ENCODE data around the gene SIGLEC12.
A peak's percentile ranks its signal among the peaks of the same experiment; 100 is the strongest.

Gene SIGLEC12

DNA sequence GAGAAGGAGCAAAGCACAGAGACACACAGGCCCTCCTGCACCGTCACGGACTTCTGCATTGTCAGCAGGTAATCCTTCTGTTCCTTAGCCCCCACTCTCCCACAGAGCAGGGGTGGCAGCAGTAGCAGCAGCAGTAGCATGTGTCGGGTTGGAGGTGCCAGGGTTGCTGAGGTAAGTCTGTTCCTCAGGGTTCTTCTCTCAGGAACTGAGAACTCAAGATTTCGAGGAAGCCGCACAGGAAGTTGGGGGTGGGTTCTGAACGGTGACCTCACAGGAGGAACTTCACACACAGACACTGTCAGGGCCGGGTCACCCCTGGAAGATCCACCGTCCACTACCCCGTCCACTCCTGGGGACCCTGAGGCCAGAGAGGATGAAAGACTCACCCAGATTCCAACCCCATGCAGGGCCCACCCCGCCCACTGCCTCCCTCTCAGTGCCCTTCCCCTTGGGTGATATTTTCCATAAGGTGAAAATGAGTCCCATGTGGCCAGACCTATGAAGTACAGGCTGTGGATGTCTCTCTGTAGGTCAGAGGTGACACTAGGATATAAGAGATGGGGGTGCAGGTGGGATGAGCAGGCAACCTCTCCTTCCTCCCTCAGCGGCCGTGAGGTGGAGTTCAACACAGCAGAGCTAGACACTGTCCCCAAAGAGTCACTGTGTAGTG lies at the start of gene SIGLEC12:
SIGLEC12 (minus strand) TSS at position 207 of the 670 bp plus-strand sequence; CDS start at position 140, 67 bp downstream.
- DNase-seq (ENCODE audit: low read depth in 2 of 2, low spot score in 1 of 2) = no peak

DNA sequence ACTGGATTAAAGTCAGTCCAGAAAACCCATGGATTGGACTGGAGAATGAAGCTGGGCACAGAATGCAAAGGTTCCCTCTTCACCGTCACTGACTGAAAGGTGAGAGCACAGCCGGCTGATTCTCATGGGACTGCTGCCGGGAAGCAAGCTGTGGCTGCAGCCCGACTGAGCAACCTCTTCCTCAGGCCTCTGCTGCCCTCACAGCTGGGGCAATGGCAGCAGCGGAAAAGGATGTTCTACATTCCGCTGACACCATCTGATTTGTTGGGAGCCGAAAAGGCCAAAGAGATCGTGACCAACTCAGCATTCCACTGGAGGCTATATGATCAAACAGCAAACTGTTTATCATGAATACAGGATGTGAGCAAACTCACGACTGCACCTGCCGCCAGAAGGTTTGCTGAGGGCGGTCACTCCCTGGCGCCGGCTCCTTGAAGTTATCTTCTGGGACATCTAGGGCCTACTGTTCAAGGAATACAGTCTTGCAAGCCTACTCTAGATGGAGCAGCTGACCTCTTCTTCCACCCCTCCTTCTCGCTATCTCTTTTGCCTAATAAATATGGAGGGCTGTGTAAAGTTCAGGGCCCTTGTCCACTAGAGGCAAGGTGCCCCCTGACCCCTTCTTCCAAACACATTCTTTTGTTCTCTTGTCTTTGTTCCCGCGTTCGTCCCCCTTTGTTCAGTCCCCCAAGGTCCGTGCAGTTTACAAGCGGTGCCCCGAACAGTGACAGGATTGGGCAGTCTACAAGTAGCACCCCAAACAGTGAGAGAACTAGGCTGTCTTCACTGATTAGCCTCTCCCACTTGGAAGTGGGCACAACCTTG lies 49.5 kb upstream of the SIGLEC12 start:
- DNase-seq (ENCODE audit: low read depth in 2 of 2, low spot score in 1 of 2) = no peak

DNA sequence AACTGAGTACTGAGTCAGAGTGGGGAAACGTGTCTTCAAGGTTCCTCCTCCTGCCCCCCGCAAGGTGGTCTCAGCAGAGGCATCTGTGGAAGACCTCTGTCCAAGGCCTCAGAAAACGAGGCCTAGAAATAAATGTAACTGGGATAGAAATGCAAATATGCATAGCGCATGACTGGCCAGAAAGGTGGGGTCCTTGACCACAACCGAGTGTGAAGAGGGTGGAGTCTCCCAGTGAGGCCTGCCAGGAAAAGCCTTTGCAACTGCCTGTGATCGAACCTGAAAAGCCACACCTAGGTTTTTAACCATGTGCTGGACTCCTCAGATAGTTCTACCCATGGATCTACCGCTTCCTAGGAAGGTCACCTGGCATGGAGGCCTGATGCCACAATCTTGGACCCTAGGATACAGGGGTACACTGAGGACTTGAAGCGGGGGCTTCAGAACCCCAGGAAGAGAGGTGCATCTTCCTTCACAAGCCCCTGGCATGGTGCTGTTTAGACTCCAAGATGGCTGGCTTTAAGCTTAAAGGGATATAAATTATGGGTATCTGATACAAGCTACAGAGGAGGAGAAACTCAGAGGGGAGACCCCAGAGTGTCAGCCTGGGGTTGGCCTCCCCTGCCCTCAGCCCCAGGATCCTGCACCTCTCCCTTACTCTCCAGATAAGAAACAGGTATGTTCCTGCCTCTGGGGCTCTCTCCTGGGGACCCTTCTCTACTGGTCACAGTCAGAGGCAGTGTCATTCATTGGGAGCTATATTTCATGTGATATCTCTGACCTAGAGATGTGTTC lies 48.1 kb upstream of the SIGLEC12 start:
- DNase-seq (ENCODE audit: low read depth in 2 of 2, low spot score in 1 of 2) = no peak

DNA sequence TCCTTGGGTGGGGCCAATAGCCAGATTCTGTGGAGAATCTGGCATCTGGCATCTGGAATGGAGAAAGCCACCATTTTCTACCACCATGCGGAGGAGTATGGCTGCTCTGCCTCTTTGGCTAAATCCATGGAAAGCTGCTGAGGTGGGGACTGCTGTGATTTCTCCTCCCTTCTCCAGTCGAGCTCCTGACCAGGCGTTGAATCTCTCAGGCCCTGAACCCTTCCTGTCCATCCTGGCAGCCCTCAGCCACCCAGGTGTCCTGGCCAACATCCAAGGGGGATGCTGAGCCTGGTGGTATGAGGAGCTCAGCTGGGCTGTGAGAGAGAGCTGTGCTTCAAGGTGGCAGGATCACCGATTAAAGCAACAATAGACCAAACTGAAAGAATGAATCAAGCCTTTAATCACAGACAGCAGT lies 47.3 kb upstream of the SIGLEC12 start:
- DNase-seq (ENCODE audit: low read depth in 2 of 2, low spot score in 1 of 2) = no peak

GRCh38 chr19:51548213-51548651 lies 46.6 kb upstream of the SIGLEC12 start:
- no peak for DNase-seq (ENCODE audit: low read depth in 2 of 2, low spot score in 1 of 2)

DNA sequence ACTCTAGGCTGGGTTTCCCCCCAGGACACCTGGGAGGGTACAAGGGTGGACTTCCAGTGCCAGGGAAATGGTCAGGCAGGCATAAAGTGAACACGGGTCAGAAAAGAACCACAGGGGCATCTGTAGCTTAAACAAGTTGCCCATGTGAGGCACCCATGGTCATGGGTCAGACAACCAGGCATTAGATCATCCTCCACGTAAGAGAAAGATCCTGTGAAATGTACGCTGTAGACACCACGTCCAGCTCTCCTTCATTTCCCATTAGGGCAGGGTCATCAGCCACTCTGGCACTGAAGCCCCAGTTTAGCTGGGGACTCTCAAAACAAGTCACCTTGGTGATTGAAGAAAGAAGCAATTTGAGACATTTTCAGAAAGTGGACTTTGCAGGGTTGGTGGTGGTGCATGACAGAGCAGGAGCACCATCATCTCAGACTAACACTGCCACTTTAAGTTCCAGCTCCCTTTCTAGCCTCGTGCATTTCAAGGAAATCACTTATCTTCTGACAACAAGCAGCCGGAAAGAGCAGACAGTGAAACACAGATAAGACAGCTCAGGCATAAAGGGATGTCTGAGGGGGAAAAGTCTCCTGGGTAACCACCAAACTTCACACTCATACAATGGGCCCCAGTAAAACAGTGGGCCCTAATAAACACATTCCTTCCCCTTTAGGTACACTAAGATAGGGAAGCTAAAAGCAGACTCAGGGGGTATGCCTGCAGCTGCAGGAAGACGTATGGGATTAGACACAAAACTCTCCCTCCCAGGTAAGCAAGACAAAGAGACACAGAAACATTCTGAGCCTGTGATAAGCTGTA lies 46.0 kb upstream of the SIGLEC12 start:
- DNase-seq (ENCODE audit: low read depth in 2 of 2, low spot score in 1 of 2) = no peak

- no peak for DNase-seq (ENCODE audit: low read depth in 2 of 2, low spot score in 1 of 2)
These were observed 45.2 kb upstream of the SIGLEC12 start for GRCh38 chr19:51546650-51547396.

DNA sequence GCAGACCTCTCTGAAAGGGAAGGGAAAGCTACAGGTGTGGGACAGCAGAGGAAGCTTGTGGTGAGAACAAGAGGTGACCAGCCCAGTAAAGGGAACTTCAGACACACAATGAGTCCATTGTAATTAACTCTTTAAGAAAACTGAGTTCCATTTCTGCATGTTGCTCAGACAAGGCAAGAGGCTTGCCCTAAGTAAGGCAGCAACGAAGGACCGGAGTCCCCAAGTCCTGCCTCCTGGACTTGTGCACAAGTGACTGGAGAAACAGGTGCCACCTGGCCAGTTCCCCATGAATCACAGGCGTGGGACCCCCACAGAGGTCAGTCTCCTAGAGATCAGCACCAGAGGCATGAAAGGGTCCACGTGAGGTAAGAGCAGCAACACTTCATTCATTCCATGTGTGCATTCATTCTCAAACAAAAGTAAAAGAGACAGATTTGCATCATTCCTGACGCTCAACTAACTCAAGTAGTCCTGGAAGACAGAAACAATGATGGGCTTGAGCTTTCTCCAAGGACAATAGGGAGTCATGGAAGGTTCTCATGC lies 44.6 kb upstream of the SIGLEC12 start:
- no peak for DNase-seq (ENCODE audit: low read depth in 2 of 2, low spot score in 1 of 2)

GRCh38 chr19:51544038-51544437 lies 42.4 kb upstream of the SIGLEC12 start:
- no peak for DNase-seq (ENCODE audit: low read depth in 2 of 2, low spot score in 1 of 2)

GRCh38 chr19:51542699-51543098 lies 41.1 kb upstream of the SIGLEC12 start:
- no peak for DNase-seq (ENCODE audit: low read depth in 2 of 2, low spot score in 1 of 2)

DNA sequence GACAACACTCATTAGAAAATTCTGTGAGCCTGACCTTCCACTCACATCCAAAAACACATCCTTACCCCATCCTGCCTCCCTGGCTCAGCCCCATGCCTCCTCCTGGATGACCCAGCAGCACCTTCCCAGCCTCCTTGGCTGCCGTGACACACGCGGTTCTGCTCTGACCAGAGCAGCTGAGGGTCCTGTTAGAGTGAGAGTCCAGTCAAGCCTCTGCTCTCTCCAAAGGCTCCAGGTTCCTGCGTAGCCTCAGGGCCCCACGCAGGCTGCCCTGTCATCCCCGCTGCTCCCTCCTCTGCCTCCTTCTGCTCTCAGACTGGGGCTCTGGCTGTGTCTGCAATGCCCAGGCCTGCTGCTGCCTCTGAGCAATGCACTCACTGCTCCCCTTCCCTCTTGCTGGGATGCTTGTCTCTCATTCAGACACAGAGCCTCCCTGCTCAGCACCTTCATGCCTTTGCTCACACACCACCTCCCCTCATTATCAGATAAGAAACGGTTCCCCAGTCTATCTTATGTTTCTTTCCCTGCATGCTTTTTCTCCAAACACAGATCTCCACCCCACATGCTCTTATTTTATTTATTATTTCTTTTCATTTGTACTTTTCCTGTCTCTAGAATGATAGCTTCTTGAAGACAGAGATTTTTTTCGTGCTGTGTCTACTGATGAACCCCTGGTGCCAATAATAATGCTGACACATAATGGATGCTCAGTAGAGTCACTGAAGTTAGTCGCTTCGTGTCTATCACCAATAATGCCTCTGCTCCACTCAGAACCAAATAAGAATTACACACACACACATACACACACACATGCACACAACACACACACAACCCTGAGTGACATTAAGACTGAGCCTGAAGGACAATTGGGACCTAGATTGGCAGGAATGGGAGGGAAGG lies 40.1 kb upstream of the SIGLEC12 start:
- DNase-seq (ENCODE audit: low read depth in 2 of 2, low spot score in 1 of 2) = no peak

GRCh38 chr19:51539821-51540366 lies 38.3 kb upstream of the SIGLEC12 start:
- no peak for DNase-seq (ENCODE audit: low read depth in 2 of 2, low spot score in 1 of 2)

- DNase-seq (ENCODE audit: low read depth in 2 of 2, low spot score in 1 of 2) = no peak
These were observed 33.9 kb upstream of the SIGLEC12 start for GRCh38 chr19:51535535-51535934.

GRCh38 chr19:51531349-51532315 lies 30.0 kb upstream of the SIGLEC12 start, which contains the start of gene SIGLEC6:
TSS of gene SIGLEC6 (minus strand) at chr19:51531670. CDS start at chr19:51531648, 22 bp downstream.
- peak in 1 of 2 donors; percentile 32 for DNase-seq (ENCODE audit: low read depth in 2 of 2, low spot score in 1 of 2)

DNA sequence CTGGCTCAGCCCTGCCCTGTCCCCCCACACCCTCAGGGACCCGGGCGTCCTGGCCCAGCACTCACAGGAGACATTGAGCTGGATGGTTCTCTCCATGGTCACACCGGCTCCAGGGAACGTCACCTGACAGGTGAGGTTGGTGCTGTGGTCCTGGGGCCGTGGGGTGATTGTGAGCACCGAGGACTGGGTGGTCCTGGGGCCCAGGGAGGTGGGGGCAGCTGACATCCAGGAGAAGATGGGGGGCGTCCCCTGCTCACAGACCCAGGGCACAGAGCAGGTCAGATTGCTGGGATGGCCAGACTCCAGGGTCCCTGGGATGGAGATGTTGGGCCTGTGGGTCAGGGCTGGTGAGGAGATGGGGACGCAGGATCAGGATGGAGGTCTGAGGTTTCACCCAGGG lies 29.0 kb upstream of the SIGLEC12 start:
- DNase-seq (ENCODE audit: low read depth in 2 of 2, low spot score in 1 of 2) = no peak

DNA sequence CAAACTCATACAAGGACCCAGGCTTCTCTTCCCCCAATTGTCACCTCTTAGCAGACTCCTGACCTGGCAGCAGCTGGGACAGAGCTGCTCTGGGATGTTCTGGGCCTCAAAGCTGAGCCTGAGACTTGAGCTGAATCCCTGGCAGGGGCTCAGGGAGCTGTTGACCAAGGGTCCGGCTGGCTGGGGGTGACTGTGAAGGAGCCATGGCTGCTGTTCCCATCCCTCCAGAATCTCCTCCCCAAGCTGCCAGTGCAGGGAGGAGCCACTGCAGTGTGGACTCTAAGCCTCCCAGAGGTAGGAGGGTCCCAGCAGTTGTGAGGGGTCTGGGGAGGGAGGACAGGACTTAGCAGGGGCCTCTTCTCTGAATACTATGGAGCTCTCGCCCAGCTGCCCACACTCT lies 27.7 kb upstream of the SIGLEC12 start:
- no peak for DNase-seq (ENCODE audit: low read depth in 2 of 2, low spot score in 1 of 2)

DNA sequence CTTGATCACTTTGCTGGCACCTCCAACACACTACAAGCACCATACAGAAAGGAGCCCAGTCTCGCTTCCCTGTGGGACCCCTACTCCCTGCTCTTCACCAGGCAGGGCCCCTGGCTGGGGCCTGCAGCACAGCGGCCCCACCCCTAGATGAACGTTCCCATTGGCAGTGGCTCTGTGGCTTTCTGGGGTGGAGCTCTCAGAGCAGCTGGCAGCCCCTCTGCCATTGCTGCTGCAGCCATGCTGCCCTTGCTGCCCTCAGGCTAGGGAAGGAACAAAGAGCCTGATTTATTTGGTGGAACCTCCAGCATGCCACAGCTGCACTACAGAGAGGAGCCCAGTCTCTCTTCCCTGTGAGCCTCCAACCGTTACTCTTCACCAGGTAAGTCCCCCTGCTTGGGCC lies 24.1 kb upstream of the SIGLEC12 start:
- DNase-seq (ENCODE audit: low read depth in 2 of 2, low spot score in 1 of 2) = no peak
